Trophoblast cell (in vitro differentiated cells and primary cell): ENCODE measurements around the gene GLIS2.

Experiments
- DNase-seq, 2 donors: peaks; one replicate each; pipeline ENCODE4 v3.0.0-alpha.2; 2016
- H2AFZ ChIP-seq: 2 replicates; pipeline ENCODE4 v1.6.1; 2013; ENCODE audit warnings: low read length, moderate library complexity, mild to moderate bottlenecking; ENCODE audit not compliant: insufficient read depth, poor library complexity
- H2AK5ac ChIP-seq: 2 replicates; pipeline ENCODE4 v1.6.1; 2013; ENCODE audit warnings: mild to moderate bottlenecking, low read length
- H2BK120ac ChIP-seq: 2 replicates; pipeline ENCODE4 v1.6.1; 2013; ENCODE audit warnings: low read length, mild to moderate bottlenecking, moderate library complexity; ENCODE audit not compliant: insufficient read depth, poor library complexity
- H2BK12ac ChIP-seq: 2 replicates; pipeline ENCODE4 v1.6.1; 2013; ENCODE audit warnings: mild to moderate bottlenecking, low read length, moderate library complexity
- H2BK5ac ChIP-seq: 2 replicates; pipeline ENCODE4 v1.6.1; 2013; ENCODE audit warnings: low read length, low read depth, moderate library complexity, mild to moderate bottlenecking; ENCODE audit not compliant: poor library complexity
- H3K14ac ChIP-seq: 2 replicates; pipeline ENCODE4 v1.6.1; 2013; ENCODE audit warnings: mild to moderate bottlenecking, low read length
- H3K18ac ChIP-seq: 2 replicates; pipeline ENCODE4 v1.6.1; 2013; ENCODE audit warnings: mild to moderate bottlenecking, low read length
- H3K23ac ChIP-seq: 2 replicates; pipeline ENCODE4 v1.6.1; 2013; ENCODE audit warnings: low read length
- H3K27ac ChIP-seq: 2 replicates; pipeline ENCODE4 v1.5.1; 2013; ENCODE audit warnings: low read depth, mild to moderate bottlenecking, inconsistent platforms, low read length, moderate library complexity
- H3K27me3 ChIP-seq: 2 replicates; pipeline ENCODE4 v1.6.1; 2013; ENCODE audit warnings: inconsistent platforms, mild to moderate bottlenecking, low read length, moderate library complexity; ENCODE audit not compliant: insufficient read depth
- H3K36me3 ChIP-seq, 2 experiments: 1 replicate in 1 of 2; 2 replicates in 1 of 2; pipeline ENCODE4 v1.6.1; 2013; ENCODE audit warnings: low read length in 2 of 2, mild to moderate bottlenecking in 2 of 2, moderate library complexity in 1 of 2; ENCODE audit not compliant: insufficient read depth in 2 of 2, control insufficient read depth in 1 of 2
- H3K4ac ChIP-seq: 2 replicates; pipeline ENCODE4 v1.6.1; 2013; ENCODE audit warnings: low read depth, mild to moderate bottlenecking, low read length, moderate library complexity
- H3K4me1 ChIP-seq, 2 experiments: 1 replicate in 1 of 2; 2 replicates in 1 of 2; pipeline ENCODE4 v1.6.1; 2013; ENCODE audit warnings: low read length in 2 of 2, mild to moderate bottlenecking in 2 of 2, moderate library complexity in 1 of 2; ENCODE audit not compliant: insufficient read depth in 2 of 2, control insufficient read depth in 1 of 2
- H3K4me2 ChIP-seq: 2 replicates; pipeline ENCODE4 v1.6.1; 2013; ENCODE audit warnings: inconsistent platforms, mild to moderate bottlenecking, low read length, moderate library complexity
- H3K4me3 ChIP-seq: 2 replicates; pipeline ENCODE4 v1.5.1; 2013; ENCODE audit warnings: mild to moderate bottlenecking, low read depth, low read length, inconsistent platforms
- H3K79me1 ChIP-seq: one replicate; pipeline ENCODE4 v1.6.1; 2013; ENCODE audit warnings: low read length
- H3K79me2 ChIP-seq: 2 replicates; pipeline ENCODE4 v1.6.1; 2013; ENCODE audit warnings: low read length, mild to moderate bottlenecking; ENCODE audit not compliant: control insufficient read depth, insufficient read depth, poor library complexity
- H3K9ac ChIP-seq: 2 replicates; pipeline ENCODE4 v1.6.1; 2013; ENCODE audit warnings: mild to moderate bottlenecking, low read length
- H3K9me3 ChIP-seq: 2 replicates; pipeline ENCODE4 v1.6.1; 2013; ENCODE audit warnings: low read depth, mild to moderate bottlenecking, control low read depth, inconsistent platforms, low read length; ENCODE audit not compliant: insufficient read depth
- H4K12ac ChIP-seq: 2 replicates; pipeline ENCODE4 v1.6.1; 2013; ENCODE audit warnings: low read depth, mild to moderate bottlenecking, low read length, moderate library complexity
- H4K8ac ChIP-seq: 2 replicates; pipeline ENCODE4 v1.6.1; 2013; ENCODE audit warnings: low read depth, mild to moderate bottlenecking, low read length, moderate library complexity
- H4K91ac ChIP-seq: one replicate; pipeline ENCODE4 v1.6.1; 2013; ENCODE audit warnings: low read depth, mild to moderate bottlenecking, low read length, moderate library complexity
- WGBS: extraction: QIAGEN DNeasy Blood & Tissue Kit; methylation state at CpG from one replicate; pipeline ENCODE4 v1.1.7; 2013; ENCODE audit warnings: missing lambda C conversion rate; ENCODE audit not compliant: insufficient read length, insufficient coverage; ENCODE audit errors: extremely low coverage; 5-methylcytosine and 5-hydroxymethylcytosine counted together

Gene GLIS2

GRCh38 chr16:4316864-4317531 is 1.1 kb downstream of the GLIS2 start:
- Histone ChIP-seq H3K14ac (no peak overlapping the region), H2BK120ac (no peak overlapping the region), H3K4ac (peak overlapping the region; percentile 35), H4K12ac (no peak overlapping the region), H2BK12ac (peak overlapping the region; percentile 26), H3K79me1 (peaks cover 22% of the 10 kb centered on the region), H3K79me2 (peaks cover 15% of the 10 kb centered on the region), H3K23ac (no peak overlapping the region), H4K91ac (no peak overlapping the region), H2AK5ac (no peak overlapping the region), H3K9ac (peak overlapping the region; percentile 42), H2BK5ac (no peak overlapping the region), H3K9me3 (no peaks in the 10 kb centered on the region), H3K27ac (no peak overlapping the region), H3K4me1 (peaks cover 35 to 47% of the 10 kb centered on the region in 2 experiments), H3K18ac (peak overlapping the region; percentile 54), H3K4me3 (peak overlapping the region; percentile 78), H3K27me3 (no peaks in the 10 kb centered on the region), H3K4me2 (peak overlapping the region; percentile 94), H2AFZ (no peak overlapping the region), H3K36me3 (peaks cover 0 to 2% of the 10 kb centered on the region in 2 experiments), H4K8ac (no peak overlapping the region)
- peak in 1 of 2 donors; percentile 32 for DNase-seq
- no CpG with 5 or more reads among the region's 20 CpGs for WGBS

DNA sequence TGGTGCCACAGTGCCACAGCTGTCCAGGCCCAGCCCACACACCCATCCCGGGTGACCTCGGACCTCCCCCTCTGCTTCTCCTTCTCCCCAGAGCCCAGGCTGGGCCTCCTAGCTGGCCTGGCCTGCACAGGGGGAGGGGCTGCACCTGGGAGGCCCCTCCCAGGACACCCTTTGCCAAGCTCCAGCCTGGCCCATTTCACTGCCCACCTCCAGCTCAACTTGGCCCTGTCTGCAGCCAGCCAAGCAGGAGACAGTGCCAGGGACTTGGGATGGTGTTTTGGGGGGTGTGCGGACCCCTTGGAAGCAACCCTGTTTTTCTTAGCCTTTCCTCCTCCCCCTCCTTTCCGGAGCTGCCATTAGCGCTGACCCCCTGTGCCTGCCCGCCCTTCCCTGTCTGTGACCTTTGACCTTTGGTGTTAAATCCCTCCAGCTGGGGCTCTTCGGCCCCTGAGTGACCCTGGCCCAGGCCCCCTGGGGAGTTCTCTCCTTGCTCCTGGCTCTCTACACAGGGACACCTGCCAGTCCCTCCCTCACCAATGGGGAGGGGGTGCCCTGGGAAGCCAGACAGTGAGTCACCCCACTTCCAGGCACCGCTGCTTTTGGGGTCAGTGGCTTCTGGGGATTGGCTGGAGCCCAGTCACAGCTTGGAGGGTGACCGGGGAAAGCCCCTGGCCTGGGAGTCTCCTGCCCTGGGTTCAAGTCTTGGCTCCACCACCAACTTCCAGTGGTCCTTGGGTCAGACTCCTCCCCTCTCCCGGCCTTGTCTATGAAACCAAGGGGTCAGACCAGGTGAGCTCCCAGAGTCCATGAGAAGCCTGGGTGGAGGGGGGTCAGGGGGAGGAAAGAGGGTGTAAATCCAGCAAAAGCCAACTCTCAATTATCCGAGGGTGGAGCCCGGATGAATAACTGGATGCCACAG is 1.9 kb downstream of the GLIS2 start:
- no CpG with 5 or more reads among the region's 12 CpGs for WGBS
- peaks cover 22% of the 10 kb centered on the region for H3K79me1 ChIP-seq
- H2BK12ac ChIP-seq, result peak overlapping the region; percentile 26
- DNase-seq, result no peak
- peak overlapping the region; percentile 94 for H3K4me2 ChIP-seq
- no peak overlapping the region for H2AFZ ChIP-seq
- no peaks in the 10 kb centered on the region for H3K27me3 ChIP-seq
- peak overlapping the region; percentile 16 for H3K4ac ChIP-seq
- no peak overlapping the region for H4K8ac ChIP-seq
- no peak overlapping the region for H3K14ac ChIP-seq
- H3K79me2 ChIP-seq, result peaks cover 15% of the 10 kb centered on the region
- no peak overlapping the region for H4K12ac ChIP-seq
- H3K27ac ChIP-seq, result no peak overlapping the region
- H3K4me3 ChIP-seq, result peak overlapping the region; percentile 78
- H3K36me3 ChIP-seq, result peaks cover 0 to 2% of the 10 kb centered on the region in 2 experiments
- peak overlapping the region; percentile 54 for H3K18ac ChIP-seq
- peaks cover 35 to 47% of the 10 kb centered on the region in 2 experiments for H3K4me1 ChIP-seq
- no peak overlapping the region for H4K91ac ChIP-seq
- no peak overlapping the region for H3K23ac ChIP-seq
- no peak overlapping the region for H3K9ac ChIP-seq
- H2AK5ac ChIP-seq, result peak overlapping the region; percentile 48
- H2BK120ac ChIP-seq, result no peak overlapping the region
- H2BK5ac ChIP-seq, result no peak overlapping the region
- H3K9me3 ChIP-seq, result no peaks in the 10 kb centered on the region

DNA sequence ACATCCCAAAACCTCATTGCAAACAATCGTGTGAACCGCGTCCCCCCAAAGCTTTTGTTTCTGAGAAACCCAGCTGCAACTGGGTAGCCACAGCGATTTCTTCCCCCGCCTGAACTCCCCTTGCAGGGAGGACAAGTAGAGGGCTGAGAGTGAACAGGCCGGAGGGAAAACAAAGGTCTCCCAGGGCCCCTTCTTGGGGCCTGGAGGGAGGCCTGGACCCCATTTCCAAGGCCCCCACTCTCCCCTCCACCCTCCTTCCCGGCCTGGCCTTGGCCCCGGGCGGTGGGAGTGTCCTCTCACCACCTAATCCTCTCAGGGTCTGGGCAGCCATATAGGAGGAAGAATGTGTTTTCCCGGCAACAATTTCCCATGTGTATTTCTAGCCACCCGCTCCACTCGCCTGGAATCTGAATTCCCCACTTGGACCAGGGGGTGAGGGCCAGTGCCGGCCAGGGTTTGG is 2.6 kb downstream of the GLIS2 start:
- H4K12ac ChIP-seq, result no peak overlapping the region
- no peak overlapping the region for H2BK5ac ChIP-seq
- H2BK120ac ChIP-seq, result no peak overlapping the region
- H3K23ac ChIP-seq, result no peak overlapping the region
- H3K27ac ChIP-seq, result no peak overlapping the region
- H3K18ac ChIP-seq, result peak overlapping the region; percentile 7
- peak overlapping the region; percentile 19 for H3K4ac ChIP-seq
- peaks cover 15% of the 10 kb centered on the region for H3K79me2 ChIP-seq
- H4K91ac ChIP-seq, result no peak overlapping the region
- no peak overlapping the region for H3K9ac ChIP-seq
- peak overlapping the region; percentile 8 for H3K4me2 ChIP-seq
- H3K9me3 ChIP-seq, result no peaks in the 10 kb centered on the region
- peaks cover 40 to 54% of the 10 kb centered on the region in 2 experiments for H3K4me1 ChIP-seq
- no peak overlapping the region for H2AFZ ChIP-seq
- H3K14ac ChIP-seq, result no peak overlapping the region
- no peak overlapping the region for H2AK5ac ChIP-seq
- no peak overlapping the region for H2BK12ac ChIP-seq
- no peak overlapping the region for H3K4me3 ChIP-seq
- peaks cover 0 to 2% of the 10 kb centered on the region in 2 experiments for H3K36me3 ChIP-seq
- H3K79me1 ChIP-seq, result peaks cover 22% of the 10 kb centered on the region
- DNase-seq, result no peak
- no peak overlapping the region for H4K8ac ChIP-seq
- H3K27me3 ChIP-seq, result no peaks in the 10 kb centered on the region
- no CpG with 5 or more reads among the region's 13 CpGs for WGBS

DNA sequence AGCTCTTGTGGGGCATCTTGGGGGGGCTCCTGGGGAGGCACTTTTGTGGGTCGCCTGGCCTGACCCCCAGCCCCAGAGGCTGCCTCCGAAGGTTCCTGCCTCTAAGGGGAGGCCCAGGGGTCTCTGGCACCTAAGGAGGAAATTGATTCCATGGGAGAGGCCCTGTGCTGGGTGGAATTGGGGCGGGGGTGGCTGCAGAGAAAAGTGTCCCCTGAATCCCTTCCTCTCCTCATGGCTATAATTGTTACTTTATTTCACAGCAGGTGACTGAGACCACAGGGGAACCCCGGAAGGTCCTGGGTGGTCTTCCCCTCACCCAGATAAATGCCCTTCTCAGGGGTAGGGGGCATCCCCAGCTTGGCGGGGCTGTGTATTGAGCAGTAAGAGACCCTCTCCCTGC is 3.1 kb downstream of the GLIS2 start:
- Histone ChIP-seq H3K27ac (no peak overlapping the region), H3K27me3 (no peaks in the 10 kb centered on the region), H3K4me3 (no peak overlapping the region), H2BK5ac (no peak overlapping the region), H2AFZ (no peak overlapping the region), H3K9me3 (no peaks in the 10 kb centered on the region), H3K36me3 (peaks cover 0 to 2% of the 10 kb centered on the region in 2 experiments), H2BK120ac (no peak overlapping the region), H2AK5ac (no peak overlapping the region), H4K91ac (peak overlapping the region; percentile 69), H3K4ac (peak overlapping the region; percentile 4), H4K8ac (no peak overlapping the region), H4K12ac (no peak overlapping the region), H3K4me1 (peaks cover 45 to 57% of the 10 kb centered on the region in 2 experiments), H2BK12ac (no peak overlapping the region), H3K14ac (no peak overlapping the region), H3K9ac (no peak overlapping the region), H3K79me2 (peaks cover 15% of the 10 kb centered on the region), H3K18ac (peak overlapping the region; percentile 28), H3K79me1 (peaks cover 26% of the 10 kb centered on the region), H3K23ac (no peak overlapping the region), H3K4me2 (no peak overlapping the region)
- no peak for DNase-seq
- no CpG with 5 or more reads among the region's 5 CpGs for WGBS
